Liver (tissue), 9 donors: ENCODE data around the gene IZUMO2. TPM values are rescaled to one million over a fixed set of nuclear protein-coding genes. Genes with fewer than 3 reads are reported as not detected.

ENCODE experiments used
- DNase-seq: peaks from one replicate; pipeline ENCODE4 v3.0.0-alpha.2; 2017; ENCODE audit warnings: low spot score
- H3K27ac ChIP-seq, 2 donors: one replicate each; pipeline ENCODE4 v1.7.0; 2013; ENCODE audit warnings: inconsistent platforms in 2 of 2, low read length in 2 of 2, control low read depth in 1 of 2, low read depth in 1 of 2, mild to moderate bottlenecking in 1 of 2
- H3K27me3 ChIP-seq, 4 donors: one replicate each; pipeline versions ENCODE4 v1.6.1 to v1.7.0; 2013; ENCODE audit warnings: low read length in 3 of 4, inconsistent platforms in 1 of 4, mild to moderate bottlenecking in 1 of 4, moderate library complexity in 1 of 4; ENCODE audit not compliant: control insufficient read depth in 4 of 4, insufficient read depth in 4 of 4
- H3K36me3 ChIP-seq, 4 donors: one replicate each; pipeline versions ENCODE4 v1.6.1 to v1.7.0; 2013; ENCODE audit warnings: low read length in 3 of 4, mild to moderate bottlenecking in 3 of 4, low read depth in 1 of 4, moderate library complexity in 1 of 4; ENCODE audit not compliant: control insufficient read depth in 4 of 4, insufficient read depth in 3 of 4
- H3K4me1 ChIP-seq, 4 donors: one replicate each; pipeline versions ENCODE4 v1.6.1 to v1.7.0; 2013; ENCODE audit warnings: low read length in 3 of 4, mild to moderate bottlenecking in 3 of 4, moderate library complexity in 1 of 4; ENCODE audit not compliant: control insufficient read depth in 4 of 4, insufficient read depth in 4 of 4
- H3K4me3 ChIP-seq, 3 donors: one replicate each; pipeline versions ENCODE4 v1.6.1 to v1.7.0; 2013; ENCODE audit warnings: low read length in 3 of 3, control low read depth in 1 of 3, low read depth in 1 of 3, mild to moderate bottlenecking in 1 of 3
- H3K9ac ChIP-seq, 2 donors: one replicate each; pipeline ENCODE4 v1.7.0; 2013; ENCODE audit warnings: low read length in 2 of 2, mild to moderate bottlenecking in 2 of 2, moderate library complexity in 2 of 2, control low read depth in 1 of 2, low read depth in 1 of 2
- H3K9me3 ChIP-seq, 4 donors: one replicate each; pipeline versions ENCODE4 v1.6.1 to v1.7.0; 2013; ENCODE audit warnings: low read length in 3 of 4; ENCODE audit not compliant: control insufficient read depth in 4 of 4
- EGR1 ChIP-seq, 2 donors: IDR thresholded peaks; 2 replicates each; pipeline ENCODE4 v1.6.1; 2016 to 2018; ENCODE audit warnings: antibody characterized with exemption in 2 of 2, low read depth in 2 of 2
- FOXA1 ChIP-seq: IDR thresholded peaks from 2 replicates; pipeline ENCODE4 v1.6.1; 2016; ENCODE audit warnings: antibody characterized with exemption
- FOXA2 ChIP-seq: IDR thresholded peaks from 2 replicates; pipeline ENCODE4 v1.6.1; 2016; ENCODE audit warnings: antibody characterized with exemption
- HNF4A ChIP-seq, 2 donors: conservative IDR thresholded peaks; 2 replicates each; pipeline ENCODE4 v1.6.1; 2016; ENCODE audit warnings: antibody characterized with exemption in 2 of 2, mild to moderate bottlenecking in 2 of 2
- JUND ChIP-seq, 2 donors: IDR thresholded peaks; 2 replicates each; pipeline ENCODE4 v1.6.1; 2016; ENCODE audit warnings: antibody characterized with exemption in 2 of 2
- NR2F2 ChIP-seq: IDR thresholded peaks from 2 replicates; pipeline ENCODE4 v1.6.1; 2016; ENCODE audit warnings: antibody characterized with exemption
- RXRA ChIP-seq, 2 donors: IDR thresholded peaks; 2 replicates each; pipeline ENCODE4 v1.6.1; 2017 to 2018; ENCODE audit warnings: antibody characterized with exemption in 2 of 2, mild to moderate bottlenecking in 1 of 2
- SP1 ChIP-seq: IDR thresholded peaks from 2 replicates; pipeline ENCODE4 v1.6.1; 2018; ENCODE audit warnings: antibody characterized with exemption, mild to moderate bottlenecking
- YY1 ChIP-seq: IDR thresholded peaks from 2 replicates; pipeline ENCODE4 v1.6.1; 2016; ENCODE audit warnings: antibody characterized with exemption, mild to moderate bottlenecking
- WGBS: extraction: QIAGEN DNeasy Blood & Tissue Kit; methylation state at CpG from one replicate; pipeline ENCODE4 v1.1.7; 2013; 5-methylcytosine and 5-hydroxymethylcytosine counted together
- polyA plus RNA-seq, 2 donors: library from polyadenylated mRNA; stranded (reverse) in 1 of 2; unstranded in 1 of 2; fragments of 200-250 nt in 1 of 2; fragments of >200 nt in 1 of 2; fragmentation: Nextera tagmentation in 1 of 2; extraction: Ambion mirVana in 1 of 2; gene quantifications; one replicate each; pipeline versions ENCODE4 v1.2.1 to v1.2.3, GENCODE V29; 2013 to 2015
- total RNA-seq, 2 donors: library from RNA; depleted of rRNA; stranded (reverse); fragments of >200 nt; gene quantifications; one replicate each; pipeline ENCODE4 v1.2.3, GENCODE V29; 2014
- TF ChIP-seq, protein P1 (sequence below): IDR thresholded peaks from 2 replicates; pipeline ENCODE4 v1.6.1; 2016; ENCODE audit warnings: antibody characterized with exemption
- TF ChIP-seq, protein P2 (sequence below): IDR thresholded peaks from 2 replicates; pipeline ENCODE4 v1.6.1; 2016; ENCODE audit warnings: antibody characterized with exemption, mild to moderate bottlenecking
- TF ChIP-seq, protein P3 (sequence below): IDR thresholded peaks from 2 replicates; pipeline ENCODE4 v1.6.1; 2016; ENCODE audit warnings: antibody characterized with exemption
- TF ChIP-seq, protein P4 (sequence below): IDR thresholded peaks from 2 replicates; pipeline ENCODE4 v1.6.1; 2016; ENCODE audit warnings: antibody characterized with exemption
- TF ChIP-seq, protein P5 (sequence below): fragments of 150-350 bp; IDR thresholded peaks from 2 replicates; pipeline ENCODE4 v1.5.1; 2017; ENCODE audit warnings: improper control_type of control experiment, low read depth, low read length; ENCODE audit not compliant: missing input control
- donor health status: healthy.
- donor health status: healthy.
- donor health status: healthy.
- donor health status: healthy.
- donor health status: healthy.

Gene IZUMO2
- total and polyA plus RNA-seq, 4 donors, result not detected

DNA sequence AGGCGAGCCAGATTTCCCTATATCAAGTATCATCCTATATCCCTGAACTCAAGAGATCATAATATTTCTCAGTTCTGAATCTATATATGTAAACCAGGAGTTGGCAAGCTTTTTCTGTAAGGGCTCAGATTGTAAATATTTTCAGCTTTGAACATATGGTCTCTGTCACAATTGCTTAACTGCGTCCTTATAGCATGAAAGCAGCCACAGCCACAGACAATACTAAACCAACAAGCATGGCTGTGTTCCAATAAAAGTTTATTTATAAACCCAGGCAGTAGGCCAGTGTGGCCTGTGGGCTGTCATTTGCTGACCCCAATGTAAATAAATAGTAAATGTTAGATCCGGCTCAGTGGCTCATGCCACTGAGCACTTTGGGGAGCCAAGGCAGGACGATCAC is 28.1 kb upstream of the IZUMO2 start:
- no peaks in the 10 kb centered on the region for H3K9me3 ChIP-seq
- H3K27ac ChIP-seq, result no peak overlapping the region
- H3K4me1 ChIP-seq, result no peaks in the 10 kb centered on the region
- no peak overlapping the region for H3K4me3 ChIP-seq
- H3K27me3 ChIP-seq, result peaks cover 0 to 2% (median 0%) of the 10 kb centered on the region in 4 donors
- 47% methylated on average over 4 of the region's 4 CpGs for WGBS
- TF ChIP-seq, protein P1, sequence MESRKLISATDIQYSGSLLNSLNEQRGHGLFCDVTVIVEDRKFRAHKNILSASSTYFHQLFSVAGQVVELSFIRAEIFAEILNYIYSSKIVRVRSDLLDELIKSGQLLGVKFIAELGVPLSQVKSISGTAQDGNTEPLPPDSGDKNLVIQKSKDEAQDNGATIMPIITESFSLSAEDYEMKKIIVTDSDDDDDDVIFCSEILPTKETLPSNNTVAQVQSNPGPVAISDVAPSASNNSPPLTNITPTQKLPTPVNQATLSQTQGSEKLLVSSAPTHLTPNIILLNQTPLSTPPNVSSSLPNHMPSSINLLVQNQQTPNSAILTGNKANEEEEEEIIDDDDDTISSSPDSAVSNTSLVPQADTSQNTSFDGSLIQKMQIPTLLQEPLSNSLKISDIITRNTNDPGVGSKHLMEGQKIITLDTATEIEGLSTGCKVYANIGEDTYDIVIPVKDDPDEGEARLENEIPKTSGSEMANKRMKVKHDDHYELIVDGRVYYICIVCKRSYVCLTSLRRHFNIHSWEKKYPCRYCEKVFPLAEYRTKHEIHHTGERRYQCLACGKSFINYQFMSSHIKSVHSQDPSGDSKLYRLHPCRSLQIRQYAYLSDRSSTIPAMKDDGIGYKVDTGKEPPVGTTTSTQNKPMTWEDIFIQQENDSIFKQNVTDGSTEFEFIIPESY, result no peak
- TF ChIP-seq, protein P2, sequence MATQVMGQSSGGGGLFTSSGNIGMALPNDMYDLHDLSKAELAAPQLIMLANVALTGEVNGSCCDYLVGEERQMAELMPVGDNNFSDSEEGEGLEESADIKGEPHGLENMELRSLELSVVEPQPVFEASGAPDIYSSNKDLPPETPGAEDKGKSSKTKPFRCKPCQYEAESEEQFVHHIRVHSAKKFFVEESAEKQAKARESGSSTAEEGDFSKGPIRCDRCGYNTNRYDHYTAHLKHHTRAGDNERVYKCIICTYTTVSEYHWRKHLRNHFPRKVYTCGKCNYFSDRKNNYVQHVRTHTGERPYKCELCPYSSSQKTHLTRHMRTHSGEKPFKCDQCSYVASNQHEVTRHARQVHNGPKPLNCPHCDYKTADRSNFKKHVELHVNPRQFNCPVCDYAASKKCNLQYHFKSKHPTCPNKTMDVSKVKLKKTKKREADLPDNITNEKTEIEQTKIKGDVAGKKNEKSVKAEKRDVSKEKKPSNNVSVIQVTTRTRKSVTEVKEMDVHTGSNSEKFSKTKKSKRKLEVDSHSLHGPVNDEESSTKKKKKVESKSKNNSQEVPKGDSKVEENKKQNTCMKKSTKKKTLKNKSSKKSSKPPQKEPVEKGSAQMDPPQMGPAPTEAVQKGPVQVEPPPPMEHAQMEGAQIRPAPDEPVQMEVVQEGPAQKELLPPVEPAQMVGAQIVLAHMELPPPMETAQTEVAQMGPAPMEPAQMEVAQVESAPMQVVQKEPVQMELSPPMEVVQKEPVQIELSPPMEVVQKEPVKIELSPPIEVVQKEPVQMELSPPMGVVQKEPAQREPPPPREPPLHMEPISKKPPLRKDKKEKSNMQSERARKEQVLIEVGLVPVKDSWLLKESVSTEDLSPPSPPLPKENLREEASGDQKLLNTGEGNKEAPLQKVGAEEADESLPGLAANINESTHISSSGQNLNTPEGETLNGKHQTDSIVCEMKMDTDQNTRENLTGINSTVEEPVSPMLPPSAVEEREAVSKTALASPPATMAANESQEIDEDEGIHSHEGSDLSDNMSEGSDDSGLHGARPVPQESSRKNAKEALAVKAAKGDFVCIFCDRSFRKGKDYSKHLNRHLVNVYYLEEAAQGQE, result no peak
- no peak for DNase-seq
- H3K36me3 ChIP-seq, result no peaks in the 10 kb centered on the region
- no peak overlapping the region for H3K9ac ChIP-seq

DNA sequence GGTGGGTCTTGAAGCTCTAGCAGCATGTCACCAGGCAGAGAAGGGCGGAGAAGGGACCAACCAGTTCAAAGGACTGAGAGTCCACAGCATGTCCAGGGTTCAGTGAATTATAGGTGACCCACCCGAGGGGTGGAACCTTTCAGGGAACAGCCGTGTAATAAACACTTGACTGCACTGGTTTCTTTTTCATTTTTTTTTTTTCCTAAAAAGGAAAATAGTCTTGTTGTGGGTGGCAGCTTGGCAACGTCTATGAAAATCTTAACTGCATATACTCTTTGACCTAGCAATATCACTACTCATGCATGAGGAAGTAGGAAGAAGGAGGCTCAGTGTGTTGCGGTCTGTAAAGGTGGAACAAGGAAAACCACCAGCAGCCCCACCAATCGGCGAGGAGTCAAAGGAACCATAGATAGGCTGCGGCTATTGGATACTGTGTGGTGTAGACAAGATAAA is 27.4 kb upstream of the IZUMO2 start:
- Histone ChIP-seq H3K9ac (no peak overlapping the region), H3K4me3 (no peak overlapping the region), H3K27ac (no peak overlapping the region), H3K36me3 (no peaks in the 10 kb centered on the region), H3K9me3 (no peaks in the 10 kb centered on the region), H3K4me1 (no peaks in the 10 kb centered on the region), H3K27me3 (peaks cover 0 to 2% (median 0%) of the 10 kb centered on the region in 4 donors)
- 76% methylated on average over 8 of the region's 8 CpGs for WGBS
- no peak for TF ChIP-seq FOXA2
- TF ChIP-seq, protein P3, sequence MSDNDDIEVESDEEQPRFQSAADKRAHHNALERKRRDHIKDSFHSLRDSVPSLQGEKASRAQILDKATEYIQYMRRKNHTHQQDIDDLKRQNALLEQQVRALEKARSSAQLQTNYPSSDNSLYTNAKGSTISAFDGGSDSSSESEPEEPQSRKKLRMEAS, result no peak
- TF ChIP-seq, protein P4, sequence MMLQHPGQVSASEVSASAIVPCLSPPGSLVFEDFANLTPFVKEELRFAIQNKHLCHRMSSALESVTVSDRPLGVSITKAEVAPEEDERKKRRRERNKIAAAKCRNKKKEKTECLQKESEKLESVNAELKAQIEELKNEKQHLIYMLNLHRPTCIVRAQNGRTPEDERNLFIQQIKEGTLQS, result no peak
- TF ChIP-seq, protein P5, sequence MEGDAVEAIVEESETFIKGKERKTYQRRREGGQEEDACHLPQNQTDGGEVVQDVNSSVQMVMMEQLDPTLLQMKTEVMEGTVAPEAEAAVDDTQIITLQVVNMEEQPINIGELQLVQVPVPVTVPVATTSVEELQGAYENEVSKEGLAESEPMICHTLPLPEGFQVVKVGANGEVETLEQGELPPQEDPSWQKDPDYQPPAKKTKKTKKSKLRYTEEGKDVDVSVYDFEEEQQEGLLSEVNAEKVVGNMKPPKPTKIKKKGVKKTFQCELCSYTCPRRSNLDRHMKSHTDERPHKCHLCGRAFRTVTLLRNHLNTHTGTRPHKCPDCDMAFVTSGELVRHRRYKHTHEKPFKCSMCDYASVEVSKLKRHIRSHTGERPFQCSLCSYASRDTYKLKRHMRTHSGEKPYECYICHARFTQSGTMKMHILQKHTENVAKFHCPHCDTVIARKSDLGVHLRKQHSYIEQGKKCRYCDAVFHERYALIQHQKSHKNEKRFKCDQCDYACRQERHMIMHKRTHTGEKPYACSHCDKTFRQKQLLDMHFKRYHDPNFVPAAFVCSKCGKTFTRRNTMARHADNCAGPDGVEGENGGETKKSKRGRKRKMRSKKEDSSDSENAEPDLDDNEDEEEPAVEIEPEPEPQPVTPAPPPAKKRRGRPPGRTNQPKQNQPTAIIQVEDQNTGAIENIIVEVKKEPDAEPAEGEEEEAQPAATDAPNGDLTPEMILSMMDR, result no peak
- no peak for TF ChIP-seq EGR1 (IDR thresholded peaks at IDR 0.05; ENCODE audit: low read depth in 2 of 2)
- no peak for TF ChIP-seq JUND (IDR thresholded peaks at IDR 0.05)
- no peak for TF ChIP-seq NR2F2
- no peak for TF ChIP-seq HNF4A (conservative IDR thresholded peaks at IDR 0.05)
- no peak for TF ChIP-seq SP1
- TF ChIP-seq, protein P2, result no peak
- TF ChIP-seq FOXA1, result no peak
- no peak for TF ChIP-seq YY1
- no peak for TF ChIP-seq RXRA (IDR thresholded peaks at IDR 0.05)
- no peak for DNase-seq
